GM12891 (cell line): ENCODE data around the gene EVI5L.
A peak's percentile ranks its signal among the peaks of the same experiment; 100 is the strongest.

Source experiments
- PAX5 ChIP-seq: IDR thresholded peaks from 2 replicates; pipeline ENCODE4 v1.6.1; 2011; ENCODE audit warnings: low read length, moderate library complexity, mild to moderate bottlenecking; ENCODE audit not compliant: insufficient read depth, severe bottlenecking
- POLR2A ChIP-seq: IDR thresholded peaks from 2 replicates; pipeline ENCODE4 v1.6.1; 2011; ENCODE audit warnings: low read depth, low read length, control low read depth
- POLR2AphosphoS5 ChIP-seq: IDR thresholded peaks from 2 replicates; pipeline ENCODE4 v1.6.1; 2011; ENCODE audit warnings: low read depth, low read length, control low read depth
- POU2F2 ChIP-seq: IDR thresholded peaks from 2 replicates; pipeline ENCODE4 v1.6.1; 2011; ENCODE audit warnings: low read depth, mild to moderate bottlenecking, control low read depth, low read length, moderate library complexity
- SPI1 ChIP-seq: IDR thresholded peaks from 2 replicates; pipeline ENCODE4 v1.6.1; 2011; ENCODE audit warnings: low read depth, low read length, control low read depth
- TAF1 ChIP-seq: IDR thresholded peaks from 2 replicates; pipeline ENCODE4 v1.6.1; 2011; ENCODE audit warnings: low read depth, low read length, control low read depth

GRCh38 chr19:7842661-7843294 is 12.8 kb downstream of the EVI5L start:
- TF ChIP-seq POLR2A (no peak), POLR2AphosphoS5 (no peak), TAF1 (no peak), SPI1 (no peak), POU2F2 (peak; percentile 37; the same call in 1 of the 2 replicates), PAX5 (no peak)
